HG02840 (cell line): ENCODE results near the gene ALG1L2.
"Not testable (repeated sequence)": the region's sequence is repeated elsewhere in the genome, so short reads cannot be mapped to it uniquely, and the experiment has no call there.

Experiments used
- ATAC-seq: cut with Tn5 transposase; IDR thresholded peaks from one replicate; pipeline ENCODE4 v1.9.1; 2021; ENCODE audit warnings: mild to moderate bottlenecking, moderate library complexity, moderate number of reproducible peaks; ENCODE audit not compliant: unreplicated experiment, low FRiP score

Gene ALG1L2, protein sequence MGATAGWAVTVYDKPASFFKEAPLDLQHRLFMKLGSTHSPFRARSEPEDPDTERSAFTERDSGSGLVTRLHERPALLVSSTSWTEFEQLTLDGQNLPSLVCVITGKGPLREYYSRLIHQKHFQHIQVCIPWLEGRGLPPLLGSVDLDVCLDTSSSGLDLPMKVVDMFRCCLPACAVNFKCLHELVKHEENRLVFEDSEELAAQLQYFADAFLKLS

DNA sequence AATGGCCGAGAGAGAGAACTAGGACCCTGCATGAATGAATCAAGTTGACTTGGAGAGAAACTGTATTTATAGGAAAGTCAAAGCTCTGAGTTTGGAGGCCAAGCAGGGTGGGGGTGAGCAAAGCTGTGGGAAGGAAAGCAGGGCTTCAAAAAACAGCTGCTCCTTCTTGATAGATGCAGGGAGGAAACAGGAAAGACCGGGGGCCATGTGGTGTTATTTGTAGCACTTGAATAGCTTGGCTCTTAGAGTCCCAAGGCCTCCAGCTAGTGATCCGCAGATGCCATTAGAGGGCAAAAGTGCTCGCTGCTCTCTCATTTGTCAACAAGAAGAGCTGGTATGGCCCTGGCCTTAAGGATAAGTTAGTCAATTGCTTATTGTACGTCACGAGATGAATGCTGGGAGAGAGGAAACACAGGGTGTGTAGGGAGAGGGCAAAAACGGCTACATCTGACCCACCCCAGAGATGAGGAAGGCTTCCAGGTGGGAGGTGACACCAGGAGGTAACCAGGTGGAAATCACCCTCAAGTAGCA lies at the start of gene ALG1L2:
Gene ALG1L2 (plus strand): TSS at position 481 of the 531 bp plus-strand sequence. CDS start 186 bp downstream, outside the sequence.
- no peak for ATAC-seq

- ATAC-seq = not testable (repeated sequence)
Measured at GRCh38 chr3:130037126-130037815, 44.4 kb upstream of the ALG1L2 start.

- not testable (repeated sequence) for ATAC-seq
Measured at GRCh38 chr3:130042736-130043135, 38.9 kb upstream of the ALG1L2 start.

GRCh38 chr3:130043658-130044057 lies 38.0 kb upstream of the ALG1L2 start:
- ATAC-seq = not testable (repeated sequence)

DNA sequence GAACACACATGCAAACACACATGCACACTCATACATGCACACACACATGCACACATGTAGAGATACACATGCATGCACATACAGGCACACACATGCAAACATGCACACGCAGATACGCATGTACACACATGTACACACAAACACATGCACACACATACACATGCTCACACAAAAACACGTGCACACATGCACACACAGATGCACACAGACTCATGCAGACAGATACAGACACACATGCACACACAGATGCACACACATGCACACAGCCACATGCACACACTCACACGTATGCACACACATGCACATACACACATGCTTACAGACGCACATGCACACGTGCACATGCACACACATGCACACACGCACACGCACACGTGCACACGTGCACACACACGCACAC lies 37.3 kb upstream of the ALG1L2 start:
- ATAC-seq = no peak

- ATAC-seq = no peak
Measured at GRCh38 chr3:130048726-130049125, 32.9 kb upstream of the ALG1L2 start.

DNA sequence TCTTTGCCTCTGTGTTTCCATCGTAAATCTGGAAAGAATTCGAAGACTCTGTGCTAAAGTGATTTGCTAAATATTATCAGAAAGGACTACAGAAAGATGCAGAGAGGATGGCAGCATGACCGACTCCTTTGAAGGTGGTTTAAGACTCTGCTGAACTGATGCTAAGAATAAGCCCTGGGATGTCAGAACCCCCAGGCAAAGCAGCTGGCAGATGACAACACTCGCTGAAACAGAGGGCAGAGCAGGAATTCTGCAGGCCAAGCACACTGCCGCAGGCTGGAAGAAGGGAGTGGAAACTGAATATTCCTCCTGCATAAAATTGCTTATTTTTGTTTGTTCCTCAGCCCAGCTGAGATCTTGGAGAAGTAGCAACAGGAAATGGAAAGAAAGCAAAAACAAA lies 29.3 kb upstream of the ALG1L2 start:
- not testable (repeated sequence) for ATAC-seq

DNA sequence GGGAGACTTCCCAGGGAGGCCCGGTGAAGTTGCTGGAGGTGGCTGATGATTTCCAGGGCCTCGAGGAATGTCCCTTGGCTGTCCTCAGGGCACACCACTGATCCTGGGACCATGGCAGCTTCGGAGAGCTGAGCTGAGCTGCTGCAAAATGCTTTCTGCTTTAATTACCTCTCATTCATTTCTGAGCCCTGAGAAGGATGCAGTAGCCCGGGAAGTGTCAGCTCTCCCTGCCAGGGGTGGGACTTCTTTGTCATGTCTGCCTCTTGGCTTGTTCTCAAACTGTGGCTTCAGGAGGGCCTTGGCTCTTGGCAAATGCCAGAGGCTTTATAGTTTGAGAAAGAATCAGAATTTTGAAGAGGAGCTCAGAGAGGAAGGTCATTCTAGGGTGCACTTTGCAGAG lies 28.7 kb upstream of the ALG1L2 start:
- ATAC-seq = not testable (repeated sequence)

GRCh38 chr3:130057536-130058266 lies 23.9 kb upstream of the ALG1L2 start:
- ATAC-seq = not testable (repeated sequence)

GRCh38 chr3:130058267-130058657 lies 23.4 kb upstream of the ALG1L2 start:
- not testable (repeated sequence) for ATAC-seq

DNA sequence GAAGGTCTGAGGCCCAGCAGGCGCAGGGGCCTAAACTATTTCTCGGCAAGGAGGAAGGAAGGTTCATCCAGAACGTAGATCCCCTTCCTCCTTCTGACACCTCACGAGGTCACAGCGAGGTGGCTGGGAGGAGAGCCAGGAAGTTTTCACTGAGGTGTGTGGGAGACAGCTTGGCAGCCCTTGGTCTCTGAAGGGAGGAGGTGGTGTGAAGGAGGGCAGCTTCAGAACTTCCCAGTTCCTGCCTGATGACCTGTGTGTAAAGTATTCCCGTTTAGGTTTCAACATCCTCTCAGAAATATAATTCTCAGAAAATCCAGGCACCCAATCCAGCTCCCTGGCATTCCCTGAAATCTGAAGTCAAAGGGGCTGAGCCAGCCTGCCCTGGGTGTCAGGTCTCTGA lies 22.9 kb upstream of the ALG1L2 start:
- not testable (repeated sequence) for ATAC-seq

- ATAC-seq = not testable (repeated sequence)
Measured at GRCh38 chr3:130059162-130059561, 22.5 kb upstream of the ALG1L2 start.

DNA sequence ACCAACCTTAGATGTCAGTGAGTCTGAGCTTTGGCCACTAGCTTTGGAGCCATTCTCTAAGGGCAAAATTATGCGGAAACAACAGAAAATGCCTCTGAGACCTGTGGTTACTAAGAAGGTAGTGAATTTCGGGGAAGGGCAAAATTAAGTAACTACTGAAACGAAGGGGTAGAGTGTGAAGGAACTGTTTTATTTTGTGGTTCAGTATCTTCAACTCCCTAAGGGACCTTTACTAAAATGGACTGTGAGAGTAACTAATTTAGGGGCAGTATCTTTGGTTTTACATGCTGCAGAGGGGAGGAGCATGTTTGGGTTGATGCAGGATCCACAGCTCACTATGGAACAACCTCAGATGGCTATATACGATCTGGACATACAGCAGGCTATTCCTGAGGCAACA lies 8.0 kb upstream of the ALG1L2 start:
- no peak for ATAC-seq

GRCh38 chr3:130077636-130078035 lies 4.0 kb upstream of the ALG1L2 start:
- no peak for ATAC-seq

DNA sequence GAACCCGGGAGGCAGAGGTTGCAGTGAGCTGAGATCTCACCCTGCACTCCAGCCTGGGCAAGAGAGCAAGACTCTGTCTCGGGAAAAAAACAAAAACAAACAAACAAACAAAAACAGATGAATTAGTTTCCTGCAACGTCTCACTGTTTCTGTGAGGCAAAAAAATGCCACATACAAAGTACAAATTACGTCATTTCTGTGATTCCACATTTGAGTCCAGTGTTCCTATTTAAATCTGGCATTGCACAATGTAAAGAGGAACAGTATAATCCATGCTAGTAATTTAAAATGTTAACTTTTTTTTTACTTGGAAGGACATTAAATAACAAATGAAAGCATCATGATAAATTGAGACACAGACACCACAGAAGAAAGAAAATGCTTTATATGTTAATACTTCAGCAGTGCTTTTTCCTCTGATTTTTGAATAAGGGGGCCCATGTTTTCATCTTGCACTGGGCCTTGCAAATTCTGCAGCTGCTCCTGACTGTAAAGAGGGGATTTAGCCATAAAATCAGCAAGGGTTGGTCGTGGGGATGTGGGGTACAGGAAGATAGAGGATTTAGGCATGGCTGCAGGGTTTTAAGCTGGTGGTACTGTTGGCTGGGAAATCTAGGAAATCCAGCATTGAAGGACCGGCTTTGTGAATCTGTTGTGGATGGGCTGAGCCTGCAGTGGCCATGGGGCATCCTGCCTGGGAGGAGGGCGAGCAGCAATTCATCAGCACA lies 1.9 kb downstream of the ALG1L2 start:
- ATAC-seq = not testable (repeated sequence)

DNA sequence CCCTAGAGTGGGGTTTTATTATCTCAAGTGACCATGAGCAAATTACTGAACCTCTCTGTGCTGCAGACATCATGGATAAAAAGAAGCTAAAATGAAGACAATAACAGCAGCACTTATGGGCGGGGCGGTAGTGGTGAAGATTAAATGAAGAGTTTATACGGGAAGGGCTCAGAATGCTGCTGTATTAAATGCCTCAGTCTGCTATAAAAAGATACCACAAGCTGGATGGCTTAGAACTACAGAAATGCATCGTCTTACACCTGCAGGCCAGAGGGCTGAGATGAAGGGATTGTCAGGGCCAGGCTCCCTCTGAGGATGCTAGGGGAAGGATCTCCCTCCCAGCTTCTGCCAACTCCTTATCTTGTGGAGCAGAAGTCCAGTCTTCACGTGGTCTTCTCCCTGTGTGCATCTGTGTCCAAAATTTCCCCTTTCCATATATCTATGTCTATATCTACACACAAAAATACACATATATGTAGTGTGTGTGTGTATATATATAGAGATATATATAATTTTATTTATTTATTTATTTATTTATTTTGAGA lies 2.9 kb downstream of the ALG1L2 start:
- no peak for ATAC-seq

DNA sequence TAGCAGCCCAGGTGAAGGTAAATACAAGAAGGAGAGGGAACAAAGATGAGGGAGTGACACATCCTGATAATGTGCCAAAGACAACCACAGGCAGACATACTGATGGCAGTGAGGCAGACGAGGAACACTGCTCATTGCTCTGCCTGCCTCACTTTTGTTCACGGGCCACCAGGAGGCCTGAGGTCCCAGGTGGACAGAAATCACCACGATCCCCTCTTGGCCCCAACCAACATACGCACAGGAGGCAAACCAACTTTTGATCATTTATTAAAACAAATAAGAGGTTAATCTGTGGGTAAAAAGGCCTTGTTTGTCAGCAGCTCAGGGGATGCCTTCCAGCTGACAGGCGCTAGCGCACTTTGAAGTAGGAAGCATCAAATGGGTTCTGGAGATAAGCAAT lies 4.2 kb downstream of the ALG1L2 start:
- no peak for ATAC-seq

- ATAC-seq = not testable (repeated sequence)
Measured at GRCh38 chr3:130086628-130087027, 5.0 kb downstream of the ALG1L2 start.

GRCh38 chr3:130088061-130088460 lies 6.4 kb downstream of the ALG1L2 start:
- no peak for ATAC-seq

- ATAC-seq = not testable (repeated sequence)
Measured at GRCh38 chr3:130090681-130091080, 9.1 kb downstream of the ALG1L2 start.
